ENCODE results near the gene CEP170B.

The CEP170B gene

DNA sequence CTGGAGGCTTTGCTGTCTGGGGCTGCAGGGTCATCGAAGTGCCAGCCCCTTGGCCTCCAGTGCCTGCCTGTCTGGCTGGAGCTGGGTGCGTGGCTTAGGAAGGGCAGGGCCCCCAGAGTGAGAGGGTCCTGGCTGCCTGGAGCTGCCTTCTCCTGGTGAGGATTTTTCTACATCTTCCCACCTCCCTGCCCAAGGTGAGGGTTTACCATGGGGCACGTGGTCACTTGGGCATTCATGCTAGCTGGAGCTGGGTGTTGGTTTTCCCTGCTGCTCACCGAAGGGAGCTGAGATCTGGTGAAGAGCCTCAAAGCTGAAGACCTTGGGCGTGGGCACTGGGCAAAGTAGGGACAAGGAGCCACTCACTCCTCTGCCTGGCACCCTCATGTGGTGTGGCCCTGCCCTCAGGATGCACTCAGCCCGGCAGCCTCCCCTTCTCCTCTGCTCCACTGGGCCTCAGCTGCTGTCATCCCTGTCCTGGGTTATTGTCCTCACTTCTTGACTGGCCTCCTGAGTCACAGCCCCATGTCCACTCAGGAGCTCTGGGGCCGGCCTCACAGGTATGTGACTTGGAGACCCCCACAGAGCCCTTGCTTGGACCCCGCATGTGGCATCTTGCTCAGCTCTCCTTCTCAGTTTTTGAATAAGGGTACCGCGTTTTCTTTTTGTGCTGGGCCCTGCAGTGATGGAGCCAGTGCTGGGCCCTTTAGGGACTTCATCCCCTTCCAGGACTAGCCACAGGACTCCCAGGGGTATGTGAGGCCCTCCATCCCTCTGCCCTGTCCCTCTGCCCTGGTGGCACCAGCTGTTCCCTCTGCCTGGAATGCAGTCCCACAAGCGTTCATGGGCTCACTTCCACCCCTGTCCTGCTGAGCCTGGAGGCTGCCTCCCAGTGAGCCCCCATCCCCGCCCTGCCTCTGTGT, 1.6 kb downstream of the CEP170B start:
- no peak overlapping the region for H3K27ac ChIP-seq (ENCODE audit: low read depth, low read length)

DNA sequence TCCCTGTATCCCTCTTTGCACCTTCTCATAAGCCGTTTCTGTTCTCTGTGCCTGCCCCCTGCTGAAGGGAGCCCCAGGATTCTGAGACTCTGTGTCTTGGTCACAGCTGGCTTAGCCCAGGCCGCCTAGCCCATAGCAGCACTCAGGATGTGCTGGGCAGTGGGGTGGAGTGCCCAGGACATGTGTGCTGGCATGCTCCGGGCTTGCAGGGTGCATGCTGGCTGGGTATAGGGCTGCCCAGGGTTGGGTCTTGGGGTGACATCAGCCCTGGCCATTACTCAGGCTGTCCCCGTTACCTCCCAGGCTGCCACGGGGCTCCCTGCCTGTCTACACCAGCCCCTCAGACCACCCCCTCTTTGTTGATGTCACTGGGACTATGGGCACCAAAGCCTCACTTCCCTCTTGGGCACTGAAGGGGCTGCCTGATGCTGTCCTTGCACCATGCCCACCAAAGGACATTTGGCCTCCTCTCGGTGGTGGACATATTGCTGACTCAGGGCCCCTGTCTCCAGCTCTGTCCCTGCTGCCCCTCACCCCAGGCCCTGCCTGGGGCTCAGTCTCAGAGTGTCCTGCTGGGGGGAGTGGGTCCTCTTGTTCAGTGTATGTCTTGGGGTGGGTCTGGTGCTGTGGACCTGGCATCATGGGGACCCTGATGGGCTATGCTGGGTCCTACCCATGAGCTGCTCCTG, 2.4 kb downstream of the CEP170B start:
- peaks cover 4% of the 10 kb centered on the region for H3K36me3 ChIP-seq (ENCODE audit: control insufficient read depth, insufficient read depth, low read length)
- H3K4me3 ChIP-seq (ENCODE audit: low read length) = no peak overlapping the region
- H3K27ac ChIP-seq (ENCODE audit: low read depth, low read length) = no peak overlapping the region
- H3K27me3 ChIP-seq (ENCODE audit: control insufficient read depth, insufficient read depth, low read length) = no peaks in the 10 kb centered on the region
- H3K9ac ChIP-seq (ENCODE audit: low read length) = no peak overlapping the region
- H3K4me1 ChIP-seq (ENCODE audit: control insufficient read depth, insufficient read depth, low read length) = peaks cover 3% of the 10 kb centered on the region

More for the DNA sequence above, 1.6 kb downstream of the CEP170B start:
- peaks cover 3% of the 10 kb centered on the region for H3K4me1 ChIP-seq (ENCODE audit: control insufficient read depth, insufficient read depth, low read length)
- peaks cover 4% of the 10 kb centered on the region for H3K36me3 ChIP-seq (ENCODE audit: control insufficient read depth, insufficient read depth, low read length)
- no peaks in the 10 kb centered on the region for H3K27me3 ChIP-seq (ENCODE audit: control insufficient read depth, insufficient read depth, low read length)
- H3K9ac ChIP-seq (ENCODE audit: low read length) = peak overlapping the region; percentile 45
- peak overlapping the region; percentile 63 for H3K4me3 ChIP-seq (ENCODE audit: low read length)

DNA sequence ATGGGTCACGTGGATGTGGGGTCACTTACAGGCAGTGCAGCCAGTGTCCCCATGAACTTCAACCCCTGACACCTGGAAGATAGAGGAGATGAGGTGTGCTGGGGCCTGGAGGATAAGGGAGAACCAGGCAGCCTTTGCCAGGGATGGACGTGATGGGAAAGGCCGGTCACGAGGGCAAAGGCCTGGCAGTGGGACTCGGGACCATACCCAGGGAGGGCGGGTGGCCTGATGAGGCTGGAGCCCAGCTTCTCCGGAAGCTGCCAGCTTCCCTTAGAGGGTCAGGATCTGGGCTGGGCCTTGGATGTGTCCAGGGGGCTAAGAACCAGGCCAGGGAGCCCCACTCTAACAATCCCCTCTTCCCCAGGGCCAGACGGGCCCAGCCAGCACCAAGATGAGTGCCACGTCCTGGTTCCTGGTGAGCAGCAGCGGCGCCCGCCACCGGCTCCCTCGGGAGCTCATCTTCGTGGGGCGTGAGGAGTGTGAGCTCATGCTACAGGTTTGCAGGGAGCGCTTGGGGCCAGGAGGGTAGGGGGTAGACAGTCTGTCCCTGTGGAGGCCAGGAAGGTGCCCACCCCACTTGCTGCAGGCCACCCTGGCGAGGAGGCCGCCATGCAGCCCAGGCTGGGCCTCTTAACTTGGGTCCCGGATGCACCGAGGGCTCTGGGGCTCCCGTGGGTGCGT, 3.1 kb downstream of the CEP170B start:
- peaks cover 3% of the 10 kb centered on the region for H3K4me1 ChIP-seq (ENCODE audit: control insufficient read depth, insufficient read depth, low read length)

DNA sequence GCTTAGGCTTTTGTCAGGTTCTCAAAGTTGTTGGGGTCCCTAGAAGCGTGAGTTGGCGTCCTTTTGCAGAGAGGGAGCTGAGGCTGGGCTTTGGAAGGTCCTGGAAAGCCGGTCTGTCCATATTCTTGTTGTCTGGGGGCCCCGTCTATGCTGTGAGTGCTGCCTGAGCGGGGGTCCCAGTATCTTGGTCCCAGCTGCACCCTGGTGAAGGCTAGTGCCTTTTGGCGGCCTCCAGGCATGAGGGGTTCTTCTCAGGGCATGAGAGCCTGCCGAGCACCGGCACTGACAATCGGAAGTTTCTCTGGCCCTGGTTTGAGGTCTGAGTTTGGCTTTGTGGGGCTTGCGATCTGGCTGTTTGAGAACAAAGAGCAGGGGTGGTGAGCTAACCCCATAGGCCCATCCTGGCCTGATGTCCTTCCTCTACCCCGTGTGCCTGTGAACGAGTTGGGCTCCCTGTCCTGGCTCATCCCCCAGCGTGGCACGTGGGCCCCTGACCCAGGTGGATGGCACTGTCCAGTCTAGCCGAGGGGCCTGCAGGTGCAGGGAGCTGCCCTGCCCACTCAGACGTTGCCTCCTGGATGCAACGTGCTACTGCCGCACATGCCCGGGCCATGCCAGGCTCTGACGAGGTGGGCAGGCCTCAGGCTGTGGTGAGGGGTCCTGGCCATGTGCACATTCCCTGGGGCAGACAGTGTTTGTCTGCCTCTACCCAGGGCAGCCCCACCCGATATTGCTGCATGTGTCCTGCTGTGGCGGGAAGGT, 3.9 kb downstream of the CEP170B start:
- Histone ChIP-seq H3K27ac (ENCODE audit: low read depth, low read length) (no peak overlapping the region), H3K36me3 (ENCODE audit: control insufficient read depth, insufficient read depth, low read length) (peaks cover 6% of the 10 kb centered on the region), H3K27me3 (ENCODE audit: control insufficient read depth, insufficient read depth, low read length) (no peaks in the 10 kb centered on the region), H3K4me1 (ENCODE audit: control insufficient read depth, insufficient read depth, low read length) (peaks cover 3% of the 10 kb centered on the region), H3K4me3 (ENCODE audit: low read length) (no peak overlapping the region), H3K9ac (ENCODE audit: low read length) (no peak overlapping the region)

More for the DNA sequence above, 3.1 kb downstream of the CEP170B start:
- Histone ChIP-seq H3K9ac (ENCODE audit: low read length) (no peak overlapping the region), H3K27me3 (ENCODE audit: control insufficient read depth, insufficient read depth, low read length) (no peaks in the 10 kb centered on the region), H3K4me3 (ENCODE audit: low read length) (no peak overlapping the region), H3K36me3 (ENCODE audit: control insufficient read depth, insufficient read depth, low read length) (peaks cover 6% of the 10 kb centered on the region), H3K27ac (ENCODE audit: low read depth, low read length) (no peak overlapping the region)

DNA sequence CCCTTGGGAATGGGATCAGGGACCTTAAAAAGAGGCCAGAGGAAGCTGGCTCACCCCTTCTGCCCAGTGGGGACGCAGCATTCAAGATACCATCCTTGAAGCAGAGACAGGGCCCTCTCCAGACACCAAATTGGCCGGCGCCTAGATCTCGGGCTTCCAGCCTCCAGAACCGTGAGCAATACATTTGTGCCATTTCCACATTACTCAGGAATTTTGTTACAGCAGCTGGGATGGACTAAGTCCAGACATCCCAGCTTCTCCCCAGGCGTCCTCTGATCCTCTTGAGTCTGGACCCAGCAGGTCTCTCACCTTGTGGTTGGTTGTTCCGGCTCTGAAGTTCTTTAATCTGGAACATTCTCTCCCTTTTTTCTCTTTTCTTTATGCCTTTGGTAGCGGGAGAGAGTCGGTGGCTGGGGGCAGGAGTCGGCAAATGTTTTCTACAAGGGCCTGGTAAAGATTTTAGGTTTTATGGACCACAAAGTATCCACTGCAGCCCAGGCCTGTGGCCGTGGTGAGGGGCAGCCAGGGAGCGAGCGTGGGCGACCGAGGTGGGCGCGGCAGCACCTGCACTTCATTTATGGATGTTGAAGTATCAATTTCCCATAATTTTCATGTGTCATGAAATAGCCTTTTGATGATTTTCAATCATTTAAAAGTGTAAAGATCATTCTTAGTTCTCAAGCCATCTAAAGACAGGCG, 4.8 kb downstream of the CEP170B start:
- H3K36me3 ChIP-seq (ENCODE audit: control insufficient read depth, insufficient read depth, low read length) = peaks cover 6% of the 10 kb centered on the region
- H3K4me1 ChIP-seq (ENCODE audit: control insufficient read depth, insufficient read depth, low read length) = no peaks in the 10 kb centered on the region

DNA sequence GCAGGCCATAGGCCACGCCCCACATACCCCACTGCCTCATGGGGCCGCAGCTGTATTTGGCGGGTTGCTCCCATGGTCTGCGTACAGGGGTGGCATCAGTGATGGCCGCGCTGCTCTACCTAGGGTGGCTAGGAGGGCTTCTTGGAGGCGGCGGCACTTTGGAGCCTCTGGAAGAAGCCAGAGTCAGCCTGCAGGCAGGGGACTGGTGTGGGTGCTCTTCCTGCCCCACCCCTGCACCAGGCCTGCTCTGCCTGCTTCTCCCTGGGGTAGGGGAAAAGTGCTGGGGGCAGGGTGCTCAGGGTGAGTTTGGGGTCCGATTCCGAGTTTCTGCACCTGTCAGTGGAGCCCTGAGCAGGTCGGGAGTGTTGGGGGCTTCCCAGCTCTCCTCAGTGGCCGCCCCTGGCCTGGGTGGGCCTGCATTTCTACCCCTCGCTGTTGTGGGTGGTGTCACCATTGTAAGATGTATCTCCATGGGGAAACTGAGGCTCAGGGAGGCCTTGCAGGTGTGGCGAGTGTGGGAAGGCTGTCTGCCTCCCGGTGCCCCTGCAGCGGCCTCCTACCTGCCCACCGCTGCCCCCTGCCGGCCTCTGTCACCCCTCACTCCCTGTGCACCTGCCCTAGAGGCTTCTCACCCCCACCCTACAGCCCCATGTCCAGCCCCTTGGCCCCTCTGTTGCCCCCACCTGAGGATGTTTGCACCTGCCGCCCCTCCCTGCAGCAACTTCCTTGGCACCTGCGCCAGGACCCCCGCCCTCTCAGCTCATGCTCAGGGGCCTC, 5.5 kb downstream of the CEP170B start:
- no peak overlapping the region for H3K4me3 ChIP-seq (ENCODE audit: low read length)
- H3K27ac ChIP-seq (ENCODE audit: low read depth, low read length) = no peak overlapping the region
- H3K4me1 ChIP-seq (ENCODE audit: control insufficient read depth, insufficient read depth, low read length) = no peaks in the 10 kb centered on the region
- H3K27me3 ChIP-seq (ENCODE audit: control insufficient read depth, insufficient read depth, low read length) = no peaks in the 10 kb centered on the region
- H3K36me3 ChIP-seq (ENCODE audit: control insufficient read depth, insufficient read depth, low read length) = peaks cover 6% of the 10 kb centered on the region
- no peak overlapping the region for H3K9ac ChIP-seq (ENCODE audit: low read length)

More for the DNA sequence above, 4.8 kb downstream of the CEP170B start:
- no peaks in the 10 kb centered on the region for H3K27me3 ChIP-seq (ENCODE audit: control insufficient read depth, insufficient read depth, low read length)
- H3K27ac ChIP-seq (ENCODE audit: low read depth, low read length) = no peak overlapping the region
- H3K4me3 ChIP-seq (ENCODE audit: low read length) = no peak overlapping the region
- no peak overlapping the region for H3K9ac ChIP-seq (ENCODE audit: low read length)

DNA sequence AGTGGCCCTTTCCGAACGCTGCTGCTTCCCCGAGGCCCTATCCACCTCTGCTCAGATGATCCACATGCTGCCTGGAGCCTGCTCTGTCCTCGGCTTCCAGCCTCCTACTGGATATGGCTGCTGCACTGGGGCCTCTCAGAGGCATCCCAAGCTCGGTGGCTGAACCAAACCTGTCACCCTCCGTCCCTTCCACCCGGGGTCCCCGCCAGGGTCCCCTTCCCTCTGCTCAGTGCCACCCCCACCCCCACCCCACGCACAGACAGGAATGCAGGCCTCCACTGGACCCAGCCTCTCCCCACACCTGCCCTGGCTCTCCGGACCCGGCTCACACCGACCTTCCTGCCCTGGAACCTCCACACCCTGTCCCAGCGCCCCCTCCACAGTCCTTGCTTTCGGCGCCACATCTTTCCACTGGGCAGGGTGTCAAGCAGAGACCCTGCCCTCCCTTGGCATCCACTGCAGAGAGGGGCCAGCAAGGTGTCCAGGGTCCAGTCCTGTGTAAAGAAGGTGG, 6.1 kb downstream of the CEP170B start:
- no peaks in the 10 kb centered on the region for H3K27me3 ChIP-seq (ENCODE audit: control insufficient read depth, insufficient read depth, low read length)
- no peak overlapping the region for H3K4me3 ChIP-seq (ENCODE audit: low read length)
- H3K4me1 ChIP-seq (ENCODE audit: control insufficient read depth, insufficient read depth, low read length) = no peaks in the 10 kb centered on the region
- no peak overlapping the region for H3K27ac ChIP-seq (ENCODE audit: low read depth, low read length)
- peaks cover 6% of the 10 kb centered on the region for H3K36me3 ChIP-seq (ENCODE audit: control insufficient read depth, insufficient read depth, low read length)
- H3K9ac ChIP-seq (ENCODE audit: low read length) = no peak overlapping the region

DNA sequence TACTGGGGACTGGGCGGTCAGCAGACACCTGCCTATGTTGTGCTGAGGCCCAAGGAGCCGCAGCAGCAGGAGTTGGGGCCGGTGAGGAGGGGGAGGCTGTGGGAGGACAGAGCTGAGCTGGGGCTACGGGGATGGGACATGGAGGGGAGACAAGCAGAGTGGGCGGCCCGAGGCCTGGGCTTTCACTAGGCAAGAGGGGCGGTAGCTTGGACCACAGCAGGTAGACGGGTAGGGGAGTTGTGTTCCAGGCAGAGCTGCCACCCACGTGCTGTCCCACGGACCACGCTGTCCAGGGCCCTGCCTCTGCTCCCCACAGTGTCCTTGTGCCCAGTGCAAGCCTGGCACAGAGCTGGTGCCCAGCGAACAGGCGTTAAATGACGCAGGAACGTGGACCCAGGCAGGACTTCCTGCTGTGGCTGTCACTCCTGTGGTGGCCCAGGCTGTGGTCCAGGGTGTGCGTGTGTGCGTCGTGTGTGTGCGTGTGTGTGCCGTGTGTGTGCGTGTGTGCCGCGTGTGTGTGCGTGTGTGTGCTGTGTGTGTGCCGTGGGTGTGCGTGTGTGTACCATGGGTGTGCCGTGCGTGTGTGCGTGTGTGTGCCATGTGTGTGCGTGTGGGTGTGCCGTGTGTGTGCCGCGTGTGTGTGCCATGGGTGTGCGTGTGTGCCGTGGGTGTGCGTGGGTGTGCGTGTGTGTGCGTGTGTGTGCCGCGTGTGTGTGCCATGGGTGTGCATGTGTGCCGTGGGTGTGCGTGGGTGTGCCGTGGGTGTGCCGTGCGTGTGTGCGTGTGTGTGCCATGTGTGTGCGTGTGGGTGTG, 6.8 kb downstream of the CEP170B start:
- Histone ChIP-seq H3K4me1 (ENCODE audit: control insufficient read depth, insufficient read depth, low read length) (no peaks in the 10 kb centered on the region), H3K4me3 (ENCODE audit: low read length) (no peak overlapping the region), H3K36me3 (ENCODE audit: control insufficient read depth, insufficient read depth, low read length) (peaks cover 6% of the 10 kb centered on the region), H3K9ac (ENCODE audit: low read length) (no peak overlapping the region), H3K27ac (ENCODE audit: low read depth, low read length) (no peak overlapping the region), H3K27me3 (ENCODE audit: control insufficient read depth, insufficient read depth, low read length) (no peaks in the 10 kb centered on the region)

DNA sequence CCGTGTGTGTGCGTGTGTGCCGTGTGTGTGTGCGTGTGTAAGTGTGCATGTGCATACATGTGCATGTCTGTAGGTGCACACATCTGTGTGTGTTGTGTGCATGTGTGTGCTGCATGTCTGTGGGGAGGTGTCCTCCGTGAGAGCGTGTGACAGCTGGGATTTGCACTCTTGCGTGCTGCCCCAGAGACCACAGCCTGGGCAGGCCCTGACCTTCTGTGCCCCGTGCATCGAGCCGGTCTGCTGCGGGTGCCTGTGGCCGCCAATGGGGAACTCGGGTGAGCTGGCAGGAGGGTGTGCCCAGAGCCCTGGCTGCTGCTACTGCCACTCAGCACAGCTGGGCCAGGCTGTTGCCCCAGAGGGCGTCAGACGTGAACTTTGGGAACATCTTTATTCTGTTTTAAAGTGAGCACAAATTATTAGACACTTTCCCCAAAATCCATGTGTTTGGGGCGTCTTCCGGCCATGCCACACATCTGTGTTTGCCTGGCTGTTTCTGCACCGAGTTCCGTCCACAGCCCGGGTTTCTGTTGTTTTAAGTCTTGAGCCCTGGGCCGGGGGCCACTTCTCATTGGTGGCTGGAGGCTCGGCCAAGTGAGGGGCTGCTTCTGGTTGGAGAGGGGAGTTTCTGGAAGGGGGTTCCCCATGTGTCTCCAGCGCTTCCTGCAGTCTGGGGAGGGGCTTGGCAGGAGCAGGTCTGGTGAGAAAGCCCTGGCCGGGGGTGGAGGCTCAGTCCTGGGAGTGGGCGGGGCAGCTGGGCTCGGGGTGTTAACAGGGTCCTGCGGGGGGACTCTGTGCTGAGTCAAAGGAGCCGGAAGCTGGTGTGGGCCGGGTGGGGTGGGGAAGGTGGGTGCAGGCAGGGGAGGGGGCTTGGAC, 7.6 kb downstream of the CEP170B start:
- H3K36me3 ChIP-seq (ENCODE audit: control insufficient read depth, insufficient read depth, low read length) = peaks cover 6% of the 10 kb centered on the region
- no peak overlapping the region for H3K4me3 ChIP-seq (ENCODE audit: low read length)
- no peaks in the 10 kb centered on the region for H3K4me1 ChIP-seq (ENCODE audit: control insufficient read depth, insufficient read depth, low read length)
- no peaks in the 10 kb centered on the region for H3K27me3 ChIP-seq (ENCODE audit: control insufficient read depth, insufficient read depth, low read length)
- no peak overlapping the region for H3K9ac ChIP-seq (ENCODE audit: low read length)
- H3K27ac ChIP-seq (ENCODE audit: low read depth, low read length) = no peak overlapping the region
